LoVo (cell line): ENCODE measurements around the gene ARL15.

ENCODE experiments used
- DNase-seq: peaks from one replicate; pipeline ENCODE4 v3.0.0-alpha.2; 2016; ENCODE audit warnings: low spot score

Gene ARL15

GRCh38 chr5:54282876-54283275, 27.5 kb downstream of the ARL15 start:
- DNase-seq, result no peak

- no peak for DNase-seq
These were observed 28.2 kb downstream of the ARL15 start for GRCh38 chr5:54281960-54282692.

GRCh38 chr5:54279960-54280359, 30.4 kb downstream of the ARL15 start:
- no peak for DNase-seq

- no peak for DNase-seq
These were observed 31.2 kb downstream of the ARL15 start for GRCh38 chr5:54278979-54279717.

GRCh38 chr5:54278036-54278830, 32.1 kb downstream of the ARL15 start:
- no peak for DNase-seq

- DNase-seq, result no peak
These were observed 34.3 kb downstream of the ARL15 start for GRCh38 chr5:54276048-54276447.

GRCh38 chr5:54275361-54275760, 35.0 kb downstream of the ARL15 start:
- DNase-seq, result no peak

- DNase-seq, result no peak
These were observed 35.4 kb downstream of the ARL15 start for GRCh38 chr5:54274944-54275343.

GRCh38 chr5:54273715-54274114, 36.7 kb downstream of the ARL15 start:
- no peak for DNase-seq

- DNase-seq, result no peak
These were observed 37.6 kb downstream of the ARL15 start for GRCh38 chr5:54272746-54273145.

GRCh38 chr5:54270326-54270725, 40.0 kb downstream of the ARL15 start:
- DNase-seq, result no peak

GRCh38 chr5:54264574-54264973, 45.8 kb downstream of the ARL15 start:
- no peak for DNase-seq

GRCh38 chr5:54263447-54263846, 46.9 kb downstream of the ARL15 start:
- no peak for DNase-seq

GRCh38 chr5:54261596-54261995, 48.8 kb downstream of the ARL15 start:
- DNase-seq, result no peak

GRCh38 chr5:54259981-54260380, 50.4 kb downstream of the ARL15 start:
- DNase-seq, result no peak

- no peak for DNase-seq
These were observed 51.3 kb downstream of the ARL15 start for GRCh38 chr5:54259090-54259489.

- no peak for DNase-seq
These were observed 52.8 kb downstream of the ARL15 start for GRCh38 chr5:54257366-54258118.

- no peak for DNase-seq
These were observed 55.7 kb downstream of the ARL15 start for GRCh38 chr5:54254482-54255198.

- DNase-seq, result no peak
These were observed 58.4 kb downstream of the ARL15 start for GRCh38 chr5:54251981-54252380.

- peak; percentile 24 for DNase-seq
These were observed 61.0 kb downstream of the ARL15 start for GRCh38 chr5:54249210-54250028.

GRCh38 chr5:54247226-54247625, 63.1 kb downstream of the ARL15 start:
- no peak for DNase-seq
